ENCODE data around the gene SEMA3B.
"Not testable (repeated sequence)": the region's sequence is repeated elsewhere in the genome, so short reads cannot be mapped to it uniquely, and the experiment has no call there.

Gene SEMA3B

GRCh38 chr3:50269977-50270413 is 1.0 kb downstream of the SEMA3B start:
- Histone ChIP-seq H3K4me1 (ENCODE audit: low read length) (peaks cover 9% of the 10 kb centered on the region; the same call in 1 of the 2 replicates), H3K27ac (ENCODE audit: low read length) (no peak overlapping the region)

GRCh38 chr3:50270422-50271224 is 1.7 kb downstream of the SEMA3B start:
- Histone ChIP-seq H4K20me1 (ENCODE audit: insufficient read depth, low read length) (no peaks in the 10 kb centered on the region), H3K79me2 (ENCODE audit: low read length) (no peaks in the 10 kb centered on the region), H3K27ac (ENCODE audit: low read length) (no peak overlapping the region), H3K4me2 (ENCODE audit: low read length) (no peak overlapping the region), H3K9ac (ENCODE audit: low read length) (no peak overlapping the region), H3K36me3 (replicated peaks; ENCODE audit: low read depth, low read length) (no peaks in the 10 kb centered on the region), H2AFZ (ENCODE audit: low read depth, low read length) (no peak overlapping the region), H3K4me1 (ENCODE audit: low read length) (peaks cover 9% of the 10 kb centered on the region; the same call in 1 of the 2 replicates), H3K4me3 (ENCODE audit: low read length) (no peak overlapping the region), H3K27me3 (ENCODE audit: low read depth, low read length) (peaks cover 30% of the 10 kb centered on the region), H3K9me3 (ENCODE audit: insufficient read depth, low read length) (no peaks in the 10 kb centered on the region)
- TF ChIP-seq CTCF (IDR thresholded peaks at IDR 0.05; ENCODE audit: low read depth, low read length) (no peak), EZH2phosphoT487 (IDR thresholded peaks at IDR 0.05; ENCODE audit: low read depth) (no peak)

More at GRCh38 chr3:50269977-50270413, 1.0 kb downstream of the SEMA3B start:
- no peak overlapping the region for H3K9ac ChIP-seq (ENCODE audit: low read length)
- H2AFZ ChIP-seq (ENCODE audit: low read depth, low read length): no peak overlapping the region
- H3K4me2 ChIP-seq (ENCODE audit: low read length): no peak overlapping the region
- peaks cover 30% of the 10 kb centered on the region for H3K27me3 ChIP-seq (ENCODE audit: low read depth, low read length)
- no peaks in the 10 kb centered on the region for H3K36me3 ChIP-seq (replicated peaks; ENCODE audit: low read depth, low read length)
- no peaks in the 10 kb centered on the region for H4K20me1 ChIP-seq (ENCODE audit: insufficient read depth, low read length)
- H3K4me3 ChIP-seq (ENCODE audit: low read length): no peak overlapping the region
- no peaks in the 10 kb centered on the region for H3K9me3 ChIP-seq (ENCODE audit: insufficient read depth, low read length)
- no peaks in the 10 kb centered on the region for H3K79me2 ChIP-seq (ENCODE audit: low read length)
- TF ChIP-seq EZH2phosphoT487 (IDR thresholded peaks at IDR 0.05; ENCODE audit: low read depth) (no peak), CTCF (IDR thresholded peaks at IDR 0.05; ENCODE audit: low read depth, low read length) (no peak)

- Histone ChIP-seq H3K4me1 (ENCODE audit: low read length) (peaks cover 9% of the 10 kb centered on the region; the same call in 1 of the 2 replicates), H3K4me3 (ENCODE audit: low read length) (no peak overlapping the region), H3K4me2 (ENCODE audit: low read length) (no peak overlapping the region), H3K79me2 (ENCODE audit: low read length) (no peaks in the 10 kb centered on the region), H3K9ac (ENCODE audit: low read length) (no peak overlapping the region), H3K36me3 (replicated peaks; ENCODE audit: low read depth, low read length) (no peaks in the 10 kb centered on the region), H3K27me3 (ENCODE audit: low read depth, low read length) (peaks cover 26% of the 10 kb centered on the region), H3K9me3 (ENCODE audit: insufficient read depth, low read length) (no peaks in the 10 kb centered on the region), H2AFZ (ENCODE audit: low read depth, low read length) (no peak overlapping the region), H3K27ac (ENCODE audit: low read length) (no peak overlapping the region), H4K20me1 (ENCODE audit: insufficient read depth, low read length) (no peaks in the 10 kb centered on the region)
- TF ChIP-seq EZH2phosphoT487 (IDR thresholded peaks at IDR 0.05; ENCODE audit: low read depth) (no peak), CTCF (IDR thresholded peaks at IDR 0.05; ENCODE audit: low read depth, low read length) (no peak)
These were observed 2.5 kb downstream of the SEMA3B start for GRCh38 chr3:50271314-50271936.

- H3K79me2 ChIP-seq (ENCODE audit: low read length); H4K20me1 ChIP-seq (ENCODE audit: insufficient read depth, low read length); H3K36me3 ChIP-seq (replicated peaks; ENCODE audit: low read depth, low read length); H3K4me3 ChIP-seq (ENCODE audit: low read length); H3K27ac ChIP-seq (ENCODE audit: low read length); H3K4me1 ChIP-seq (ENCODE audit: low read length); H3K9me3 ChIP-seq (ENCODE audit: insufficient read depth, low read length); H2AFZ ChIP-seq (ENCODE audit: low read depth, low read length); H3K9ac ChIP-seq (ENCODE audit: low read length): not testable (repeated sequence)
- Histone ChIP-seq H3K27me3 (ENCODE audit: low read depth, low read length) (peaks cover 15% of the 10 kb centered on the region), H3K4me2 (ENCODE audit: low read length) (peak overlapping the region; percentile 95; the same call in 1 of the 2 replicates)
These were observed 3.6 kb downstream of the SEMA3B start for GRCh38 chr3:50272538-50272910.
